ENCODE results near the gene FERMT3. TPM values are rescaled to one million over a fixed set of nuclear protein-coding genes. Genes with fewer than 3 reads are reported as not detected.

The FERMT3 gene
- total and polyA plus RNA-seq, 2 of the 8 experiments (the other 6 are each of a cell fraction or from before 2014, with no cell fraction given): 1.4 to 3.7 TPM

DNA sequence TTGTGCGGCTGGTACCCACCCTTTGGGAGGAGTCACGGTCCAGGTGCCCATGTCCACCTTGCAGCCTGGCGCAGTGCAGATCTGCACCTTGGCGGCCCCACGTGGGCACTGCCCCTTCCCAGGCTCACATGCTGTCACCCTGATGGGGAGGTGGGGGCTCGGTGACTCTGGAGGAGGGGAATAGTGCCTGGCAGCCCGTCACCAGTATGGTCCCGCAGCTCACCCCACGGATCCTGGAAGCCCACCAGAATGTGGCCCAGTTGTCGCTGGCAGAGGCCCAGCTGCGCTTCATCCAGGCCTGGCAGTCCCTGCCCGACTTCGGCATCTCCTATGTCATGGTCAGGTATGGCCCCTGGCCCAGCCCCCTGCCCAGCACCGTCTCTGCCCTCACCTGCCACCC is 14.3 kb downstream of the FERMT3 start:
- WGBS, 2 experiments (ENCODE audit: extremely low coverage in 1 of 2, insufficient coverage in 1 of 2, insufficient read length in 1 of 2, insufficient replicate concordance in 2 of 2, low coverage in 1 of 2, low lambda C conversion rate in 2 of 2, missing lambda C conversion rate in 1 of 2): 92% methylated on average over 14 of the region's 14 CpGs; no CpG with 5 or more reads in 1 of the 2 experiments
- no peak overlapping the region for H2AFZ ChIP-seq (ENCODE audit: low read length)
- no peak overlapping the region for H3K56ac ChIP-seq (replicated peaks; ENCODE audit: insufficient read length, low read depth, low read length)
- no peak overlapping the region for H2BK120ac ChIP-seq (replicated peaks; ENCODE audit: low read depth, low read length)
- H2BK12ac ChIP-seq (ENCODE audit: low read depth, low read length): no peak overlapping the region
- H3K36me3 ChIP-seq (ENCODE audit: control insufficient read depth in 2 of 4, insufficient read depth in 4 of 4, low read length in 3 of 4): peaks cover 0 to 9% (median 5%) of the 10 kb centered on the region in 4 experiments; a peak in 4 of 8 replicates
- no peak overlapping the region for H3K27ac ChIP-seq (ENCODE audit: low read depth, low read length)
- no peaks in the 10 kb centered on the region for H3K79me1 ChIP-seq (ENCODE audit: low read depth, low read length)
- no peak overlapping the region for H3K4me3 ChIP-seq (ENCODE audit: extremely low read depth in 1 of 4, insufficient read depth in 2 of 4, low read depth in 3 of 4, low read length in 4 of 4)
- no peak overlapping the region for H3K18ac ChIP-seq (ENCODE audit: extremely low read depth, low read length)
- H2AK5ac ChIP-seq (ENCODE audit: low read depth, low read length): no peak overlapping the region
- no peaks in the 10 kb centered on the region for H3K79me2 ChIP-seq (ENCODE audit: control insufficient read depth in 1 of 2, insufficient read depth in 2 of 2, low read length in 2 of 2)
- H3K14ac ChIP-seq (ENCODE audit: insufficient read length): no peak overlapping the region
- no peaks in the 10 kb centered on the region for H3K9me3 ChIP-seq (ENCODE audit: insufficient read depth in 2 of 2, low read depth in 1 of 2, low read length in 1 of 2)
- peaks cover 0 to 6% (median 5%) of the 10 kb centered on the region in 4 experiments; a peak in 4 of 7 replicates for H3K4me1 ChIP-seq (replicated peaks in 1 of 4; ENCODE audit: control insufficient read depth in 3 of 4, insufficient read depth in 4 of 4, low read length in 3 of 4)
- CTCF ChIA-PET (ENCODE audit: partially characterized antibody): interaction anchor here (1.1 to 2.8 kb wide), 3 partner anchors 10 to 31 kb away, joined by 5 to 19 read pairs (median 6); partner anchors contain the start of genes FERMT3 and PLCB3
- DNase-seq (ENCODE audit: low read depth in 1 of 2, low spot score in 2 of 2) (no peak), FAIRE-seq (no peak)
- H3K4ac ChIP-seq (replicated peaks; ENCODE audit: insufficient read length, low read depth, low read length): no peak overlapping the region
- POLR2A ChIA-PET (ENCODE audit: partially characterized antibody): interaction anchor here (0.7 to 14.1 kb wide), 3 partner anchors 12 to 35 kb away, joined by 3 to 253 read pairs (median 10); partner anchors contain the start of genes FERMT3 and STIP1
- H4K20me1 ChIP-seq (replicated peaks in 1 of 2; ENCODE audit: control insufficient read depth in 1 of 2, insufficient read depth in 2 of 2, low read length in 2 of 2): peaks cover 2 to 13% of the 10 kb centered on the region in 2 experiments
- H3K9ac ChIP-seq (replicated peaks in 1 of 4; ENCODE audit: extremely low read depth in 1 of 4, low read depth in 3 of 4, low read length in 3 of 4): no peak overlapping the region
- no peak overlapping the region for H2BK15ac ChIP-seq (ENCODE audit: low read length)
- TF ChIP-seq KDM1A (IDR thresholded peaks at IDR 0.05; ENCODE audit: borderline replicate concordance, low read length) (no peak), RNF2 (IDR thresholded peaks at IDR 0.05; ENCODE audit: borderline replicate concordance, low read depth, low read length, missing control alignments, poor library complexity, severe bottlenecking) (no peak), SAP30 (IDR thresholded peaks at IDR 0.05; ENCODE audit: insufficient read depth, insufficient replicate concordance, low read length) (no peak), PHF8 (conservative IDR thresholded peaks at IDR 0.05; ENCODE audit: low read depth, low read length) (no peak), SUZ12 (IDR thresholded peaks at IDR 0.05; ENCODE audit: low read length) (no peak), TCF12 (IDR thresholded peaks at IDR 0.05; ENCODE audit: low read depth, low read length) (no peak)
- TF ChIP-seq, protein P1, sequence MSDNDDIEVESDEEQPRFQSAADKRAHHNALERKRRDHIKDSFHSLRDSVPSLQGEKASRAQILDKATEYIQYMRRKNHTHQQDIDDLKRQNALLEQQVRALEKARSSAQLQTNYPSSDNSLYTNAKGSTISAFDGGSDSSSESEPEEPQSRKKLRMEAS (IDR thresholded peaks at IDR 0.05): no peak
- TF ChIP-seq, protein P2, sequence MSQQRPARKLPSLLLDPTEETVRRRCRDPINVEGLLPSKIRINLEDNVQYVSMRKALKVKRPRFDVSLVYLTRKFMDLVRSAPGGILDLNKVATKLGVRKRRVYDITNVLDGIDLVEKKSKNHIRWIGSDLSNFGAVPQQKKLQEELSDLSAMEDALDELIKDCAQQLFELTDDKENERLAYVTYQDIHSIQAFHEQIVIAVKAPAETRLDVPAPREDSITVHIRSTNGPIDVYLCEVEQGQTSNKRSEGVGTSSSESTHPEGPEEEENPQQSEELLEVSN (IDR thresholded peaks at IDR 0.05): no peak
- TF ChIP-seq, protein P3, sequence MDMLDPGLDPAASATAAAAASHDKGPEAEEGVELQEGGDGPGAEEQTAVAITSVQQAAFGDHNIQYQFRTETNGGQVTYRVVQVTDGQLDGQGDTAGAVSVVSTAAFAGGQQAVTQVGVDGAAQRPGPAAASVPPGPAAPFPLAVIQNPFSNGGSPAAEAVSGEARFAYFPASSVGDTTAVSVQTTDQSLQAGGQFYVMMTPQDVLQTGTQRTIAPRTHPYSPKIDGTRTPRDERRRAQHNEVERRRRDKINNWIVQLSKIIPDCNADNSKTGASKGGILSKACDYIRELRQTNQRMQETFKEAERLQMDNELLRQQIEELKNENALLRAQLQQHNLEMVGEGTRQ (IDR thresholded peaks at IDR 0.05; ENCODE audit: low read length): no peak
- no peak overlapping the region for H4K8ac ChIP-seq (ENCODE audit: extremely low read depth, insufficient read depth, low read length)
- H3K4me2 ChIP-seq (ENCODE audit: insufficient read depth in 1 of 2, low read depth in 2 of 2, low read length in 2 of 2): no peak overlapping the region
- H3K23ac ChIP-seq (ENCODE audit: insufficient read length): no peak overlapping the region
- no peaks in the 10 kb centered on the region for H3K27me3 ChIP-seq (replicated peaks in 1 of 4; ENCODE audit: control insufficient read depth in 3 of 4, extremely low read depth in 1 of 4, insufficient read depth in 3 of 4, low read length in 3 of 4)
- H4K5ac ChIP-seq (ENCODE audit: insufficient read length, low read depth, low read length): no peak overlapping the region
- H2BK20ac ChIP-seq (ENCODE audit: low read length): no peak overlapping the region
- no peak overlapping the region for H4K91ac ChIP-seq (replicated peaks; ENCODE audit: insufficient read length, low read length)
- H3K23me2 ChIP-seq (ENCODE audit: low read depth, low read length): peaks cover 5% of the 10 kb centered on the region; the same call in 1 of the 2 replicates
- no peak overlapping the region; the same call in 1 of the 2 replicates for H2BK5ac ChIP-seq (ENCODE audit: low read depth, low read length)

Data from H1 (cell line).